DOHH2 (cell line): Measurements from ENCODE around the gene YIF1B.
A peak's percentile ranks its signal among the peaks of the same experiment; 100 is the strongest.

Source experiments
- H3F3A ChIP-seq: fragments of 200-600 bp; sonication (generic), shearing (Covaris generic); 2 replicates; pipeline ENCODE4 v1.6.0; 2016; ENCODE audit warnings: antibody characterized with exemption, mild to moderate bottlenecking; ENCODE audit not compliant: control insufficient read depth, insufficient read depth
- H3K27ac ChIP-seq: fragments of 200-600 bp; sonication (generic); 2 replicates; pipeline ENCODE4 v1.5.1; 2014; ENCODE audit warnings: low read depth, mild to moderate bottlenecking, low read length, moderate library complexity
- H3K27me3 ChIP-seq: fragments of 200-600 bp; sonication (generic); 2 replicates; pipeline ENCODE4 v1.6.1; 2014; ENCODE audit warnings: mild to moderate bottlenecking, low read length, mixed read lengths; ENCODE audit not compliant: control insufficient read depth
- H3K36me3 ChIP-seq: fragments of 200-600 bp; sonication (generic); 2 replicates; pipeline ENCODE4 v1.6.1; 2014; ENCODE audit warnings: mild to moderate bottlenecking, low read length, moderate library complexity, mixed read lengths; ENCODE audit not compliant: control insufficient read depth
- H3K4me1 ChIP-seq: fragments of 200-600 bp; sonication (generic); 2 replicates; pipeline ENCODE4 v1.6.1; 2014; ENCODE audit warnings: mild to moderate bottlenecking, low read length, mixed read lengths; ENCODE audit not compliant: control insufficient read depth
- H3K4me2 ChIP-seq: fragments of 200-600 bp; sonication (generic); 2 replicates; pipeline ENCODE4 v1.6.0; 2014; ENCODE audit warnings: mild to moderate bottlenecking, low read length, moderate library complexity
- H3K4me3 ChIP-seq: fragments of 200-600 bp; sonication (generic); 2 replicates; pipeline ENCODE4 v1.5.1; 2014; ENCODE audit warnings: mild to moderate bottlenecking, low read length, mixed read lengths
- H3K79me2 ChIP-seq: fragments of 200-600 bp; sonication (generic); 2 replicates; pipeline ENCODE4 v1.6.1; 2014; ENCODE audit warnings: mild to moderate bottlenecking, low read length, mixed read lengths; ENCODE audit not compliant: control insufficient read depth
- H3K9me2 ChIP-seq: fragments of 200-600 bp; sonication (generic); replicated peaks from 2 replicates; pipeline ENCODE4 v1.6.1; 2014; ENCODE audit warnings: mild to moderate bottlenecking, low read length, mixed read lengths; ENCODE audit not compliant: control insufficient read depth
- H3K9me3 ChIP-seq: fragments of 200-600 bp; sonication (generic); 2 replicates; pipeline ENCODE4 v1.6.1; 2014; ENCODE audit warnings: antibody characterized with exemption, low read length, mixed read lengths; ENCODE audit not compliant: control insufficient read depth, insufficient read depth
- H4K20me1 ChIP-seq: fragments of 200-600 bp; sonication (generic); 2 replicates; pipeline ENCODE4 v1.6.0; 2014; ENCODE audit warnings: low read depth, mild to moderate bottlenecking, antibody characterized with exemption, low read length, moderate library complexity; ENCODE audit not compliant: control insufficient read depth, insufficient read depth
- EZH2phosphoT487 ChIP-seq: fragments of 200-600 bp; sonication (generic); IDR thresholded peaks from 2 replicates; pipeline ENCODE4 v1.6.1; 2017; ENCODE audit warnings: borderline replicate concordance, mild to moderate bottlenecking, antibody characterized with exemption, low read length, moderate library complexity, mixed read lengths
- TF ChIP-seq, protein P1 (sequence below): fragments of 200-600 bp; sonication (generic); IDR thresholded peaks from one replicate; pipeline ENCODE4 v1.5.1; 2014; ENCODE audit warnings: antibody characterized with exemption, mild to moderate bottlenecking, low read depth, low read length; ENCODE audit not compliant: poor library complexity, severe bottlenecking

The YIF1B gene

DNA sequence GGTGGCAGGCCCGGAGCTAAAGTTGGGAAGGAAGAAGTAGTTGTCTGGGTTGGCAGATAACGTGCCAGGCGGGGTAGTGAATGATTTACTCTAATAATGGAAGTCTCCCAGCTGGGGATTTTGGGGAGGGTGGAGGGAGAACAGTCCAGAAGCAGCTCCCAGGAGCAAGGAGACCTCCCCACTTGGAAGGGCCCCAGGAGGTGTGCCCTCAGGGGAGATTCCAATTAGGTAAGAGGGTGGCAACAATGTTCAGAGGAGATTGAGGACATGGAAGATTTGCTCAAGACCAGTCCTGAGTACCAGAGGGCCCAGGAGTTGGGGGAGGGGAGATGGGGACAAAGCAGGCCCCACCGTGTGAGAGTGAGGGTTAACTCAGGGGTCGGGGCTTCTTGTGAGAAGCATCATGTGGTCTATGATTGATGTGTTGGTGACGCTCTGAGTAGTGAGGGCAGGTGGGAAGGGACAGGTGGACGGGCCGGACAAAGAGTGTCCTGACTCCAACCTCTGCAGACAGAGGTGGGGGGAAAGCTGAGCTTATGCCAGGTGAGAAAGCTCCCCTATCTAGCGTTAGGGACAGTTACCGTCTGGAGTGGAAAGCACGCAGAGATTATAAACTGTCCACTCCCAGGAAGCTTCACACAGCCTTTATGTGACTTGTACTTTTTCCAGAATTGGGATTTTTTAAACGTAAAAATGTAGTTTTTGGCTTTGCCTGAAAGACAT is 47.8 kb downstream of the YIF1B start:
- Histone ChIP-seq H3K4me2 (no peak overlapping the region), H3K4me3 (no peak overlapping the region), H3K4me1 (peaks cover 24% of the 10 kb centered on the region), H3K9me2 (no peaks in the 10 kb centered on the region), H4K20me1 (no peaks in the 10 kb centered on the region), H3K27ac (no peak overlapping the region), H3K27me3 (peaks cover 5% of the 10 kb centered on the region), H3K79me2 (no peaks in the 10 kb centered on the region), H3K9me3 (no peaks in the 10 kb centered on the region), H3K36me3 (no peaks in the 10 kb centered on the region), H3F3A (peaks cover 6% of the 10 kb centered on the region)
- no peak for TF ChIP-seq EZH2phosphoT487
- TF ChIP-seq, protein P1, sequence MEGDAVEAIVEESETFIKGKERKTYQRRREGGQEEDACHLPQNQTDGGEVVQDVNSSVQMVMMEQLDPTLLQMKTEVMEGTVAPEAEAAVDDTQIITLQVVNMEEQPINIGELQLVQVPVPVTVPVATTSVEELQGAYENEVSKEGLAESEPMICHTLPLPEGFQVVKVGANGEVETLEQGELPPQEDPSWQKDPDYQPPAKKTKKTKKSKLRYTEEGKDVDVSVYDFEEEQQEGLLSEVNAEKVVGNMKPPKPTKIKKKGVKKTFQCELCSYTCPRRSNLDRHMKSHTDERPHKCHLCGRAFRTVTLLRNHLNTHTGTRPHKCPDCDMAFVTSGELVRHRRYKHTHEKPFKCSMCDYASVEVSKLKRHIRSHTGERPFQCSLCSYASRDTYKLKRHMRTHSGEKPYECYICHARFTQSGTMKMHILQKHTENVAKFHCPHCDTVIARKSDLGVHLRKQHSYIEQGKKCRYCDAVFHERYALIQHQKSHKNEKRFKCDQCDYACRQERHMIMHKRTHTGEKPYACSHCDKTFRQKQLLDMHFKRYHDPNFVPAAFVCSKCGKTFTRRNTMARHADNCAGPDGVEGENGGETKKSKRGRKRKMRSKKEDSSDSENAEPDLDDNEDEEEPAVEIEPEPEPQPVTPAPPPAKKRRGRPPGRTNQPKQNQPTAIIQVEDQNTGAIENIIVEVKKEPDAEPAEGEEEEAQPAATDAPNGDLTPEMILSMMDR, result no peak

DNA sequence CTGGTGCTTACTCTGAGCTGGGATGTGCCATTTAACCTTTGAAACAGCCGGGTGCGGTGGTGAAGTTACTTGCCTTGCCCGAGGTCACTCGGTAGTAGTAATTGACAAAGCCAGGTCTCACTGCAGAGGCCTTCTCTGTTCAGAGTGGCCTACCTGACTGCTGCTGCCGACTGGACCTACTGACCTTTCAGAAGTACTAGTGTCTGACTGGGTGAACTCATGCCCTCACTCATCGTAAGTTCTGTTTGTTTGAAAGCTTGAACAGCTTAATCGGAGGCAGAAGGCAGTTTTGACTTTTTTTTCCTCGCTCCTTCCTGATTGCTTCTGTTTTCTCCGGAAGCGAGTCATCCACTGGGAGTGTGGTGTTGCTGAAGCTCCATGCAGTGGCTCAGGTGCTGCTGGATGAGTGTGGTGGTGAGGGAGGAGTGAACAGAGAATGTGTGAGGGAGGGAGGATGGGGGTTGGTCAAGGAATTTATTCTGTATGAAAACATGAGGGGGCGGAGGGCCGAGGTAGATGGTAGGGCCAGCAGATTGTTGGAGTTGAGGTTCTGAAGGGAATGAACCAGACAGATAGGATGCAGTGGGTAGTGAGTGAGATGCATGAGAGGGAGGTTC is 48.7 kb downstream of the YIF1B start:
- TF ChIP-seq, protein P1, result no peak
- TF ChIP-seq EZH2phosphoT487, result no peak
- Histone ChIP-seq H3K4me2 (no peak overlapping the region), H4K20me1 (no peaks in the 10 kb centered on the region), H3K9me3 (no peaks in the 10 kb centered on the region), H3K27me3 (peaks cover 5% of the 10 kb centered on the region), H3K4me3 (no peak overlapping the region), H3K4me1 (peaks cover 24% of the 10 kb centered on the region), H3K36me3 (no peaks in the 10 kb centered on the region), H3K79me2 (no peaks in the 10 kb centered on the region), H3K9me2 (no peaks in the 10 kb centered on the region), H3F3A (peaks cover 6% of the 10 kb centered on the region), H3K27ac (no peak overlapping the region)

DNA sequence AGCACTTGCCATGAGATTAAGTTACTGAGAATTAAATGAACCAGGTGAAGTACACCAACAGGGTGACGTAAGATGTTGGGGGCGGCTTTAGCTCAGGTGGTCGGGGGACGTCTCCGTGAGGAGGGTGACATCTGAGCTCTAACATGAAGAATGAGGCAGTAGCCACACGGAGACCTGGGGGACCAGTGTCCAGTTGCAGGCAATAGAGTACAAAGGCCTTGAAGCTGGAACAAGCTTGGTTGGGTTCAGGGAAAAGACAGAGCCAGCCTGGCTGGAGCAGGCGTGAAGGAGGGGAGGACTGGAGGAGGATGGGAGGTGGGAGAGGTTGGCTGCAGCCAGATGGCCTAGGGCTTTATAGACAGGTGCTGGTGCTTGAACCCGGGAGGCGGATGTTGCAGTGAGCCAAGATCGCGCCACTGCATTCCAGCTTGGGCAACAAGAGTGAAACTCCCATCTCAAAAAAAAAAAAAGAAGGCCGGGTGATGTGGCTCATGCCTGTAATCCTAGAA is 49.8 kb downstream of the YIF1B start:
- Histone ChIP-seq H4K20me1 (no peaks in the 10 kb centered on the region), H3K9me3 (no peaks in the 10 kb centered on the region), H3K4me2 (peak overlapping the region; percentile 80), H3K27ac (no peak overlapping the region), H3K27me3 (peaks cover 5% of the 10 kb centered on the region), H3K4me3 (peak overlapping the region; percentile 80), H3K4me1 (peaks cover 24% of the 10 kb centered on the region), H3F3A (peaks cover 6% of the 10 kb centered on the region), H3K36me3 (no peaks in the 10 kb centered on the region), H3K79me2 (no peaks in the 10 kb centered on the region), H3K9me2 (no peaks in the 10 kb centered on the region)
- TF ChIP-seq EZH2phosphoT487, result no peak
- TF ChIP-seq, protein P1, result no peak
